HT1080 (cell line): ENCODE results near the gene PAPOLG. TPM values are rescaled to one million over a fixed set of nuclear protein-coding genes. Genes with fewer than 3 reads are reported as not detected.

Experiments
- small RNA-seq: library from RNA; depleted of rRNA; stranded (forward); fragments of <200 nt; gene quantifications from one replicate; pipeline ENCODE3, GENCODE V24; 2014
- total RNA-seq: library from RNA; depleted of rRNA; stranded (reverse); fragments of >200 nt; shearing (Covaris generic); gene quantifications from 2 replicates; pipeline ENCODE4 v1.2.3, GENCODE V29; 2014; rRNA removed

The PAPOLG gene
- total RNA-seq, 1 experiment from 2014 or later = 9.1 TPM

Small RNA genes within 50 kb of the gene (small RNA-seq; reads per million reads assigned to genes)
- gene RN7SL632P = not detected
- gene RNU6-612P = not detected

Other genes starting within 250 kb of the PAPOLG start
- gene BCL11A, start 202.6 kb upstream of the PAPOLG start, total RNA-seq = 9.8 and 15.6 TPM in 2 replicates
- gene REL, start 125.3 kb downstream of the PAPOLG start, total RNA-seq = 1.5 and 2.2 TPM in 2 replicates